Stomach (tissue), 9 donors: ENCODE results near the gene PAX2. TPM values are rescaled to one million over a fixed set of nuclear protein-coding genes. Genes with fewer than 3 reads are reported as not detected.

Source experiments
- DNase-seq, 2 donors: peaks; one replicate each; pipeline versions ENCODE4 v3.0.0 to v3.0.0-alpha.2; 2013 to 2019
- H3K27ac ChIP-seq, 5 donors: fragments of 200-600 bp in 4 of 5; sonication (generic) in 4 of 5; one replicate each; pipeline ENCODE4 v1.5.1; 2013 to 2019; ENCODE audit warnings: mild to moderate bottlenecking in 1 of 5, moderate library complexity in 1 of 5
- H3K27me3 ChIP-seq, 3 donors: fragments of 200-600 bp; sonication (generic); one replicate each; pipeline ENCODE4 v1.5.1; 2017 to 2019; ENCODE audit warnings: mixed run types in 1 of 3
- H3K36me3 ChIP-seq, 4 donors: fragments of 200-600 bp; sonication (generic); 1 replicate in 3 of 4; 2 replicates in 1 of 4; pipeline ENCODE4 v1.5.1; 2016 to 2019
- H3K4me1 ChIP-seq, 4 donors: fragments of 200-600 bp; sonication (generic); one replicate each; pipeline ENCODE4 v1.5.1; 2016 to 2019
- H3K4me3 ChIP-seq, 4 donors: fragments of 200-600 bp; sonication (generic) in 3 of 4; one replicate each; pipeline ENCODE4 v1.5.1; 2016 to 2019; ENCODE audit warnings: mild to moderate bottlenecking in 1 of 4
- H3K9me3 ChIP-seq, 4 donors: fragments of 200-600 bp; sonication (generic); one replicate each; pipeline ENCODE4 v1.5.1; 2016 to 2019
- EP300 ChIP-seq: sonication (generic); formaldehyde crosslinking; IDR thresholded peaks from one replicate; pipeline ENCODE4 v1.6.1; 2017; ENCODE audit warnings: antibody characterized with exemption
- POLR2A ChIP-seq, 4 donors: fragments of 450-650 bp; IDR thresholded peaks; one replicate each; pipeline ENCODE4 v1.6.1; 2016; ENCODE audit warnings: antibody characterized with exemption in 4 of 4, control low read depth in 2 of 4, mild to moderate bottlenecking in 1 of 4, moderate library complexity in 1 of 4
- POLR2AphosphoS5 ChIP-seq, 3 donors: sonication (generic); formaldehyde crosslinking; IDR thresholded peaks; one replicate each; pipeline ENCODE4 v1.6.1; 2016; ENCODE audit warnings: antibody characterized with exemption in 3 of 3
- WGBS, 5 donors: extraction: QIAGEN DNeasy Blood & Tissue Kit in 3 of 5; methylation state at CpG; one replicate each; pipeline versions ENCODE4 v1.1.5 to v1.1.7; 2013 to 2018; 5-methylcytosine and 5-hydroxymethylcytosine counted together
- intact Hi-C: fragments of 100-400 bp; cut with DNase I; formaldehyde crosslinking; loops from one replicate; pipeline ENCODE4 v1.15.1; 2023; ENCODE audit warnings: low total_unique reads
- polyA plus RNA-seq, 3 donors: library from polyadenylated mRNA; stranded (reverse); fragments of 200-250 nt; gene quantifications; one replicate each; pipeline ENCODE4 v1.2.3, GENCODE V29; 2013
- total RNA-seq, 5 donors: library from RNA; depleted of rRNA; stranded (reverse); fragments of >200 nt; gene quantifications; one replicate each; pipeline versions ENCODE4 v1.1.0 to v1.2.3, GENCODE V29; 2014 to 2016
- TF ChIP-seq, protein P1 (sequence below), 7 experiments: fragments of 450-650 bp in 4 of 7; fragments of 200-600 bp in 3 of 7; sonication (generic) in 3 of 7; IDR thresholded peaks; one replicate each; pipeline ENCODE4 v1.5.1; 2016 to 2019; ENCODE audit warnings: antibody characterized with exemption in 7 of 7, control low read depth in 2 of 7, mild to moderate bottlenecking in 1 of 7
- donor health status: healthy with polysubstance abuse.
- donor health status: Bipolar disorder and iron deficiency.
- donor health status: healthy.

PAX2 gene
- total and polyA plus RNA-seq, 8 donors: not detected

DNA sequence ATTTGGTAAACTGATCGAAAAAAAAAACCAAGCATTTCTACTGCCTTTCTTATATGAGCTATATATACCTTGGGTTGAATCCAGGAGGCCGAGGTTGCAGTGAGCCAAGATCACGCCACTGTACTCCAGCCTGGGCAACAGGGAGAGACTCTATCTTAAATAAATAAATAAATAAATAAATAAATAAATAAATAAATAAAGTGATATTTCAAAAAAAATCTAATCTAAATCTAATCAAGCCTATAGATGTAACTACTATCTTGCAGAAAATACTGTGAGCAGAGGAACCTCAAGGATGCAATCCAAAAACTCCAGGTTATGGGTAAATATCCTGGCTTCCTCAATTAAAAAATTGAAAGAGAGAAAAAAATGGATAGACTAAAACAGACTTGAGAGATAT, 96.1 kb downstream of the PAX2 start:
- no peak for TF ChIP-seq POLR2AphosphoS5 (IDR thresholded peaks at IDR 0.05)
- TF ChIP-seq, protein P1, sequence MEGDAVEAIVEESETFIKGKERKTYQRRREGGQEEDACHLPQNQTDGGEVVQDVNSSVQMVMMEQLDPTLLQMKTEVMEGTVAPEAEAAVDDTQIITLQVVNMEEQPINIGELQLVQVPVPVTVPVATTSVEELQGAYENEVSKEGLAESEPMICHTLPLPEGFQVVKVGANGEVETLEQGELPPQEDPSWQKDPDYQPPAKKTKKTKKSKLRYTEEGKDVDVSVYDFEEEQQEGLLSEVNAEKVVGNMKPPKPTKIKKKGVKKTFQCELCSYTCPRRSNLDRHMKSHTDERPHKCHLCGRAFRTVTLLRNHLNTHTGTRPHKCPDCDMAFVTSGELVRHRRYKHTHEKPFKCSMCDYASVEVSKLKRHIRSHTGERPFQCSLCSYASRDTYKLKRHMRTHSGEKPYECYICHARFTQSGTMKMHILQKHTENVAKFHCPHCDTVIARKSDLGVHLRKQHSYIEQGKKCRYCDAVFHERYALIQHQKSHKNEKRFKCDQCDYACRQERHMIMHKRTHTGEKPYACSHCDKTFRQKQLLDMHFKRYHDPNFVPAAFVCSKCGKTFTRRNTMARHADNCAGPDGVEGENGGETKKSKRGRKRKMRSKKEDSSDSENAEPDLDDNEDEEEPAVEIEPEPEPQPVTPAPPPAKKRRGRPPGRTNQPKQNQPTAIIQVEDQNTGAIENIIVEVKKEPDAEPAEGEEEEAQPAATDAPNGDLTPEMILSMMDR (IDR thresholded peaks at IDR 0.05): no peak
- Histone ChIP-seq H3K27me3 (peaks cover 0 to 81% (median 32%) of the 10 kb centered on the region in 3 donors), H3K9me3 (peaks cover 0 to 5% (median 0%) of the 10 kb centered on the region in 4 donors), H3K27ac (no peak overlapping the region), H3K4me1 (no peaks in the 10 kb centered on the region), H3K36me3 (no peaks in the 10 kb centered on the region), H3K4me3 (no peak overlapping the region)
- 81 to 90% (median 87%) methylated on average over 3 of the region's 3 CpGs for WGBS, 5 donors
- no peak for DNase-seq
- intact Hi-C loops: no loop called here

DNA sequence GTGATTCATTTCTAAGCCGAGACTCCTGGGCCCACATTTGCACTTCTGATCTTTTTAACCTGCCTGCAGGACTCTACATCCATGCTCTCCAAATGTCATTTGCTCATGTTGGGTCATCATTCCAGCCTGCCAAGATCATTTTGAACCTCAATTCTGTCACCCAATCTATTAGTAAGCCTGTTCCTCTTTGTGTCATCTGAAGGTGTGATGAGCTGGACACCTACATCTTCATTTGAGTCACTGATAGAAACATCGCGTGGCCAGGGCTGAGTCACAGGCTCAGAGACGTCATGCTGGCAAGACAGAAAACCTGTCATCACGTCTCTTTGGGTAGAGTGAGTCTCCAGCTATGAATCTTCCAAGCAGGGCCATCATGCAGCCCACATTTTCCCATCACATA, 102.1 kb downstream of the PAX2 start:
- TF ChIP-seq EP300 (no peak), POLR2AphosphoS5 (IDR thresholded peaks at IDR 0.05) (no peak), POLR2A (IDR thresholded peaks at IDR 0.05) (no peak)
- TF ChIP-seq, protein P1 (IDR thresholded peaks at IDR 0.05): no peak
- peaks cover 0 to 88% (median 31%) of the 10 kb centered on the region in 3 donors for H3K27me3 ChIP-seq
- H3K9me3 ChIP-seq: peaks cover 0 to 5% (median 0%) of the 10 kb centered on the region in 4 donors
- H3K4me3 ChIP-seq: no peak overlapping the region
- no peaks in the 10 kb centered on the region for H3K36me3 ChIP-seq
- H3K27ac ChIP-seq: no peak overlapping the region
- intact Hi-C loops: no loop called here
- 35 to 63% (median 57%) methylated on average over 5 of the region's 5 CpGs for WGBS, 5 donors
- H3K4me1 ChIP-seq: no peaks in the 10 kb centered on the region
- no peak for DNase-seq

DNA sequence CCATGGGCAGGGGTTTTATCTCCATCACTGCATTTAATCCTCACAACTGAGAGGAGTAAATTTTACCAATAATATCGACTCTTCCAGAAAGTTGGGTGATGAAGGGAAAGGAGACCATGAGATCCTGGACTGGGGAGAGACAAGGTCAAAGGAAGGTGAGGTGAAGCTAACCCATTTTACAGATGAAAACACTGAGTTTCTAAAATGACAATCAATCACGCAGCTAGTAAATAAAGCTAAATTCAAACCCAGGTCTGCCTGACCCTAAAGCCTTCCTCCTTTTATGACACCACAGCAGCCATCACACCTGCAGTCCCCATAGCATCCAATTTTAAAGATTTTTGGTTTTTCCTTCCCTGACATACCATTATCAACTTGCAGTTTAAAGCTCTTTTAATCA, 103.4 kb downstream of the PAX2 start:
- H3K36me3 ChIP-seq: no peaks in the 10 kb centered on the region
- intact Hi-C loops: no loop called here
- no peak for TF ChIP-seq POLR2AphosphoS5 (IDR thresholded peaks at IDR 0.05)
- TF ChIP-seq, protein P1 (IDR thresholded peaks at IDR 0.05): no peak
- TF ChIP-seq EP300: no peak
- no peak for TF ChIP-seq POLR2A (IDR thresholded peaks at IDR 0.05)
- H3K9me3 ChIP-seq: peaks cover 0 to 5% (median 0%) of the 10 kb centered on the region in 4 donors
- no peak overlapping the region for H3K27ac ChIP-seq
- H3K4me1 ChIP-seq: no peaks in the 10 kb centered on the region
- H3K4me3 ChIP-seq: no peak overlapping the region
- H3K27me3 ChIP-seq: peaks cover 0 to 78% (median 29%) of the 10 kb centered on the region in 3 donors
- no peak for DNase-seq
- WGBS, 5 donors: 78 to 92% (median 83%) methylated on average over 2 of the region's 2 CpGs

DNA sequence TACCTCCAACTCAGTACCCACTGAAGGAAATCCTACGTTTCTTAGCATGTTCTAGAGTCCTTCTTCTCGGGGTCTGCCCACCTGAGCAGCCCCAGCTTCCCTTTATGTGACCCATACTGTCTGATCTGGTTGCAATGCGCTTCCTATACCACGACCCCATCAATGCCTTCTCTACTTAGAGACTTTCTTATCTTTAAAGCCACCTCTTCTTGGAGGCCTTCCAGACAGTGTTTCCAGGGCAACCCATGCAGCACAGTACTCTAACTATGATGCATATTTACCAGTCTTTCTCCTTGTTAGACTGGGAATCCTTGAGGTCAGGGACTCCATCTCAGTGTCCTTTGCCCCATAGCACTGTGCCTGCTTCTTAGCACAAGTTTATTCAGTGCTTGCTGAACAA, 112.9 kb downstream of the PAX2 start:
- intact Hi-C loops: no loop called here
- peaks cover 0 to 76% (median 16%) of the 10 kb centered on the region in 3 donors for H3K27me3 ChIP-seq
- no peaks in the 10 kb centered on the region for H3K36me3 ChIP-seq
- no peak for TF ChIP-seq EP300
- TF ChIP-seq, protein P1 (IDR thresholded peaks at IDR 0.05): no peak
- TF ChIP-seq POLR2A (IDR thresholded peaks at IDR 0.05): no peak
- TF ChIP-seq POLR2AphosphoS5 (IDR thresholded peaks at IDR 0.05): no peak
- no peak overlapping the region for H3K4me3 ChIP-seq
- no peak for DNase-seq
- H3K4me1 ChIP-seq: no peaks in the 10 kb centered on the region
- no peak overlapping the region for H3K27ac ChIP-seq
- H3K9me3 ChIP-seq: peaks cover 3 to 13% (median 8%) of the 10 kb centered on the region in 4 donors
- 49 to 59% (median 55%) methylated on average over 4 of the region's 4 CpGs for WGBS, 5 donors
